ENCODE data around the gene ATN1. TPM values are rescaled to one million over a fixed set of nuclear protein-coding genes. Genes with fewer than 3 reads are reported as not detected.
"Not testable (repeated sequence)": the region's sequence is repeated elsewhere in the genome, so short reads cannot be mapped to it uniquely, and the experiment has no call there.

The ATN1 gene
- total RNA-seq, 1 experiment from 2014 or later, result 84.7 TPM

DNA sequence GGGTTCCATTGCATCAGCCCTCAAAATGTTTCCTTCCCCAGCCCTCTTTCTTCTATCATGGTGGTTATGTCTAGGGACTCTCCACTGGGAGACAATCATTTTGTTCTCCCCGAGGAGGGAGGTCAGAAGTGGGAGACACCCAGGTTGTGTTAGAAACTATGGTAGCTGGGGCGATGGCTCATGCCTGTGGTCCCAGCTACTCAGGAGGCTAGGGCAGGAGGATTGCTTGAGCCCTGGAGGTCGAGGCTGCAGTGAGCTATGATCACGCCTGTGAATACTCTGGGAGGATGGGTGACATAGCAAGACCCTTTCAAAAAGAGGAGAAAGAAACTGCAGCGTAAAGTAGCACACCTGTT lies 36.1 kb upstream of the ATN1 start:
- peak overlapping the region; percentile 67 for H3K4me3 Mint-ChIP-seq (ENCODE audit: unreplicated experiment)
- no peaks in the 10 kb centered on the region for H3K36me3 Mint-ChIP-seq (ENCODE audit: insufficient read depth, unreplicated experiment)
- DNase-seq (ENCODE audit: unreplicated experiment), result no peak
- H3K9me3 Mint-ChIP-seq (ENCODE audit: unreplicated experiment), result no peaks in the 10 kb centered on the region
- no peaks in the 10 kb centered on the region for H3K27me3 Mint-ChIP-seq (ENCODE audit: insufficient read depth, unreplicated experiment)
- intact Hi-C loops (cut with micrococcal nuclease), result loop anchor here (1.0 kb wide), 2 partner anchors 22 to 39 kb away; partner anchors contain the start of gene USP5
- POLR2A ChIA-PET, result interaction anchor here (0.6 to 2.4 kb wide), 25 partner anchors 9 to 1215 kb away, joined by 3 to 37 read pairs (median 3); partner anchors contain the start of genes C12orf57, CDCA3, COPS7A and LPCAT3
- CTCF ChIA-PET, result interaction anchor here (0.6 to 5.0 kb wide), 19 partner anchors 8 to 216 kb away, joined by 3 to 64 read pairs (median 5); partner anchors contain the start of genes LRRC23, MLF2 and SPSB2
- H3K4me1 Mint-ChIP-seq (ENCODE audit: insufficient read depth, unreplicated experiment), result no peaks in the 10 kb centered on the region
- TF ChIP-seq CTCF (IDR thresholded peaks at IDR 0.05; ENCODE audit: unreplicated experiment), result no peak
- H3K27ac Mint-ChIP-seq (ENCODE audit: low read depth, unreplicated experiment), result peak overlapping the region; percentile 74
- TSS peak; percentile 52 for BruUV-seq (replicated peaks)

- ChIA-PET CTCF (interaction anchor here (0.9 to 5.0 kb wide), 12 partner anchors 8 to 215 kb away, joined by 3 to 64 read pairs (median 8); partner anchors contain the start of gene SPSB2), POLR2A (interaction anchor here (2.0 to 2.4 kb wide), 3 partner anchors 20 to 25 kb away, joined by 13 to 37 read pairs (median 15); partner anchors contain the start of genes SPSB2 and TPI1)
- H3K4me1 Mint-ChIP-seq (ENCODE audit: insufficient read depth, unreplicated experiment); BruUV-seq (replicated peaks); intact Hi-C loops (cut with micrococcal nuclease); H3K36me3 Mint-ChIP-seq (ENCODE audit: insufficient read depth, unreplicated experiment); DNase-seq (ENCODE audit: unreplicated experiment); H3K4me3 Mint-ChIP-seq (ENCODE audit: unreplicated experiment); H3K9me3 Mint-ChIP-seq (ENCODE audit: unreplicated experiment); H3K27ac Mint-ChIP-seq (ENCODE audit: low read depth, unreplicated experiment); H3K27me3 Mint-ChIP-seq (ENCODE audit: insufficient read depth, unreplicated experiment): not testable (repeated sequence)
Measured at GRCh38 chr12:6892683-6893082, 35.1 kb upstream of the ATN1 start.

DNA sequence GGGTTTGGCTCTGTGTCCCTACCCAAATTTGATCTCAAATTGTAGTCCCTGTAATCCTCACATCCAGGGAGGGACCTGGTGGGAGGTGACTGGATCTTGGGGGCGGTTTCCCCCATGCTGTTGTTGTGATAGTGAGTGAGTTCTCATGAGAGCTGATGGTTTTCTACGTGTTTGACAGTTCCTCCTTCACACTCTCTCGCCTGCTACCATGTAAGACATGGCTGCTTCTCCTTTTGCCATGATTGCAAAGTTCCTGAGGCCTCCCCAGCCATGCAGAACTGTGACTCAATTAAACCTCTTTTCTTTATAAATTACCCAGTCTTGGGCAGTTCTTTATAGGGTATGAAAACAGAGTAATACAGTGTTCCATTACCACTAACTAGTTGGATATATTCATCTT lies 33.4 kb upstream of the ATN1 start:
- Mint-ChIP-seq H3K4me3 (ENCODE audit: unreplicated experiment) (no peak overlapping the region), H3K27ac (ENCODE audit: low read depth, unreplicated experiment) (no peak overlapping the region), H3K9me3 (ENCODE audit: unreplicated experiment) (no peaks in the 10 kb centered on the region), H3K4me1 (ENCODE audit: insufficient read depth, unreplicated experiment) (peaks cover under 1% of the 10 kb centered on the region), H3K36me3 (ENCODE audit: insufficient read depth, unreplicated experiment) (no peaks in the 10 kb centered on the region), H3K27me3 (ENCODE audit: insufficient read depth, unreplicated experiment) (no peaks in the 10 kb centered on the region)
- CTCF ChIA-PET, result interaction anchor here (0.6 to 5.0 kb wide), 2 partner anchors 31 to 1818 kb away, joined by 3 to 22 read pairs; no protein-coding TSS in a partner anchor
- DNase-seq (ENCODE audit: unreplicated experiment), result no peak
- no peak for TF ChIP-seq CTCF (IDR thresholded peaks at IDR 0.05; ENCODE audit: unreplicated experiment)
- POLR2A ChIA-PET, result interaction anchor here (0.9 kb wide), 1 partner anchor 33 kb away, joined by 5 read pairs; no protein-coding TSS in a partner anchor
- intact Hi-C loops (cut with micrococcal nuclease), result no loop called here
- BruUV-seq (replicated peaks), result no TSS peak

DNA sequence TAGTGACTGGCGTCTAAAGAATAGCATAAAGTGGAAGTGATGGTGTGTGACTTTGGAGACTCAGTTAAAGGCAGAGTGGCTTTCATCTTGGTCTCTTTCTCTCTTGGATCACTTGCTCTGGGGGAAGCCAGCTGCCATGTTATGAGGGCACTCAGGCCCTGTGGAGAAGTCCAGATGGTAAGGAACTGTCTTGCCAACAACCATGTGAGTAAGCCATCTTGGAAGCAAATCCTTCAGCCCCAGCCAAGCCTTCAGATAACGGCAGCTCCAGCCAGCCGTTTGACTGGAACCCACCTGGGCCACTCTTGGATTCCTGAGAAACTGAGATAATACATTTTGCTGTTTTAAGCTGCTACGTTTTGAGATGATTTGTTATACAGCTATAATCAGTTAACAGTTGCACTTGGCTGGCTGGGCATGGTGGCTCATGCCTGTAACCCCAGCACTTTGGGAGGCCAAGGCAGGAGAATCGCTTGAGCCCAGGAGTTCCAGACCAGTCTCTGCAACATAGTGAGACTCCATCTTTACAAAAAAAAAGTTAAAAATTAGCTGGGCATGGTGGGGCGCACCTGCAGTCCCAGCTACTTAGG lies 30.8 kb upstream of the ATN1 start:
- Mint-ChIP-seq H3K4me1 (ENCODE audit: insufficient read depth, unreplicated experiment) (peaks cover 5% of the 10 kb centered on the region), H3K4me3 (ENCODE audit: unreplicated experiment) (no peak overlapping the region), H3K27me3 (ENCODE audit: insufficient read depth, unreplicated experiment) (no peaks in the 10 kb centered on the region), H3K36me3 (ENCODE audit: insufficient read depth, unreplicated experiment) (no peaks in the 10 kb centered on the region), H3K9me3 (ENCODE audit: unreplicated experiment) (no peaks in the 10 kb centered on the region), H3K27ac (ENCODE audit: low read depth, unreplicated experiment) (no peak overlapping the region)
- TF ChIP-seq CTCF (IDR thresholded peaks at IDR 0.05; ENCODE audit: unreplicated experiment), result no peak
- no TSS peak for BruUV-seq (replicated peaks)
- CTCF ChIA-PET, result interaction anchor here (0.9 to 2.4 kb wide), 4 partner anchors 25 to 216 kb away, joined by 3 to 23 read pairs (median 4); partner anchors contain the start of gene SPSB2
- POLR2A ChIA-PET, result interaction anchor here (0.6 to 1.5 kb wide), 2 partner anchors 27 to 82 kb away, joined by 3 to 5 read pairs; no protein-coding TSS in a partner anchor
- no peak for DNase-seq (ENCODE audit: unreplicated experiment)
- intact Hi-C loops (cut with micrococcal nuclease), result no loop called here
